K562 (cell line): Measurements from ENCODE around the gene TIFAB. TPM values are rescaled to one million over a fixed set of nuclear protein-coding genes. Genes with fewer than 3 reads are reported as not detected.

Experiments used
- ATAC-seq: fragments of 200-7000 bp; cut with Tn5 transposase; 3 replicates; pipeline ENCODE4 v1.9.1; 2020; ENCODE audit warnings: moderate library complexity
- BruUV-seq: library from RNA; stranded (reverse); fragments of 400-500 nt; replicated peaks from 2 replicates; lab custom pipeline; 2021; lab: Mats Ljungman, UMichigan
- CTCF ChIA-PET: fragments of 300-600 bp; formaldehyde crosslinking; extraction: SDS; loops from one replicate; lab custom pipeline; 2021; ENCODE audit warnings: low intra/inter-chr PET ratio; lab: Yijun Ruan, JAX
- POLR2A ChIA-PET: fragments of 300-600, 350-650 bp; sonication (Branson Sonifier 250); formaldehyde crosslinking; extraction: SDS; loops from one replicate; lab custom pipeline; 2021; ENCODE audit warnings: antibody characterized with exemption, inconsistent platforms; lab: Yijun Ruan, JAX
- DNase-seq, 4 experiments: peaks; one replicate each; pipeline versions ENCODE4 v3.0.0 to v3.0.0-alpha.2; 2011 to 2018; ENCODE audit warnings: low spot score in 3 of 4, mixed read lengths in 3 of 4; ENCODE audit errors: extremely low read depth in 1 of 4
- FAIRE-seq: peaks from 2 replicates; lab custom pipeline; 2011; peaks lifted over from hg19 to GRCh38; lab: Jason Lieb, UNC
- H2AFZ ChIP-seq: 2 replicates; pipeline ENCODE4 v1.6.0; 2011; ENCODE audit warnings: low read depth, low read length, control low read depth, inconsistent platforms
- H3K27ac ChIP-seq: fragments of 200-600 bp; 3 replicates; pipeline ENCODE4 v1.8.0; 2011; ENCODE audit warnings: low read depth, mild to moderate bottlenecking, control low read depth, inconsistent platforms, low read length, moderate library complexity, mixed read lengths; ENCODE audit errors: extremely low read depth
- H3K27me3 ChIP-seq, 2 experiments: fragments of 300-600 bp in 1 of 2; 2 replicates in 1 of 2; 3 replicates in 1 of 2; pipeline versions ENCODE4 v1.6.0 to v1.8.0; 2011; ENCODE audit warnings: inconsistent platforms in 2 of 2, low read length in 2 of 2, mild to moderate bottlenecking in 1 of 2, mixed read lengths in 1 of 2, moderate library complexity in 1 of 2; ENCODE audit not compliant: control insufficient read depth in 2 of 2, insufficient read depth in 2 of 2
- H3K36me3 ChIP-seq: fragments of 300-600 bp; 3 replicates; pipeline ENCODE4 v1.8.0; 2011; ENCODE audit warnings: mild to moderate bottlenecking, low read length, inconsistent platforms; ENCODE audit not compliant: control insufficient read depth, insufficient read depth
- H3K4me1 ChIP-seq, 2 experiments: fragments of 200-600 bp in 1 of 2; replicated peaks in 1 of 2; 2 replicates in 1 of 2; 3 replicates in 1 of 2; pipeline versions ENCODE4 v1.5.1 to v1.8.0; 2011; ENCODE audit warnings: inconsistent platforms in 2 of 2, low read length in 2 of 2, mild to moderate bottlenecking in 1 of 2, mixed read lengths in 1 of 2, moderate library complexity in 1 of 2; ENCODE audit not compliant: control insufficient read depth in 2 of 2, insufficient read depth in 2 of 2
- H3K4me2 ChIP-seq: 2 replicates; pipeline ENCODE4 v1.6.1; 2011; ENCODE audit warnings: low read length, control low read depth, inconsistent platforms, mixed read lengths; ENCODE audit not compliant: insufficient read depth
- H3K4me3 ChIP-seq: fragments of 200-600 bp; sonication (generic), shearing (Covaris generic); 2 replicates; pipeline ENCODE4 v1.5.1; 2016; ENCODE audit warnings: control low read depth, inconsistent platforms
- H3K79me2 ChIP-seq: fragments of 200-600 bp; 3 replicates; pipeline ENCODE4 v1.8.0; 2011; ENCODE audit warnings: low read length, inconsistent platforms; ENCODE audit not compliant: control insufficient read depth, insufficient read depth
- H3K9ac ChIP-seq, 2 experiments: 2 replicates each; pipeline versions ENCODE4 v1.6.0 to v1.6.1; 2011; ENCODE audit warnings: low read depth in 2 of 2, low read length in 2 of 2, control low read depth in 1 of 2, inconsistent platforms in 1 of 2, mild to moderate bottlenecking in 1 of 2, mixed read lengths in 1 of 2; ENCODE audit not compliant: insufficient read depth in 1 of 2
- H3K9me1 ChIP-seq: one replicate; pipeline ENCODE4 v1.6.0; 2011; ENCODE audit warnings: inconsistent platforms, mild to moderate bottlenecking, low read length, moderate library complexity; ENCODE audit not compliant: control insufficient read depth, insufficient read depth
- H3K9me3 ChIP-seq: replicated peaks from 2 replicates; pipeline ENCODE4 v1.5.1; 2011; ENCODE audit warnings: low read depth, low read length, inconsistent platforms; ENCODE audit not compliant: control insufficient read depth, insufficient read depth
- H4K20me1 ChIP-seq: replicated peaks from 2 replicates; pipeline ENCODE4 v1.6.1; 2011; ENCODE audit warnings: low read length, inconsistent platforms, mixed read lengths; ENCODE audit not compliant: control insufficient read depth, insufficient read depth
- FOXP1 ChIP-seq: sonication (generic); formaldehyde crosslinking; IDR thresholded peaks from 2 replicates; pipeline ENCODE4 v1.8.0; 2022; ENCODE audit warnings: mild to moderate bottlenecking, missing genetic modification reagents
- HDAC2 ChIP-seq: fragments of 450-650 bp; IDR thresholded peaks from 2 replicates; pipeline ENCODE4 v1.6.1; 2016; ENCODE audit warnings: mild to moderate bottlenecking
- NFE2L1 ChIP-seq: fragments of 450-650 bp; IDR thresholded peaks from 2 replicates; pipeline ENCODE4 v1.6.1; 2016; ENCODE audit warnings: missing genetic modification characterization, low read depth, mild to moderate bottlenecking, missing compliant biosample characterization, moderate library complexity, borderline replicate concordance
- PRPF4 ChIP-seq: fragments of 200-400 bp; formaldehyde crosslinking; IDR thresholded peaks from one replicate; pipeline ENCODE4 v1.6.1; 2017; ENCODE audit warnings: low read length, low read depth, mild to moderate bottlenecking; ENCODE audit not compliant: insufficient read depth, poor library complexity, severe bottlenecking
- SIRT6 ChIP-seq: IDR thresholded peaks from one replicate; pipeline ENCODE4 v1.6.1; 2012; ENCODE audit warnings: low read depth, mild to moderate bottlenecking, control low read depth, inconsistent platforms, low read length, moderate library complexity
- ZBTB40 ChIP-seq, 2 experiments: fragments of 450-650 bp in 1 of 2; sonication (generic) in 1 of 2; formaldehyde crosslinking in 1 of 2; IDR thresholded peaks; 2 replicates each; pipeline versions ENCODE4 v1.7.1 to v1.9.0; 2016 to 2022; ENCODE audit warnings: inconsistent platforms in 1 of 2, mild to moderate bottlenecking in 1 of 2, missing genetic modification reagents in 1 of 2
- ZNF583 ChIP-seq: fragments of 250-450 bp; sonication (Bioruptor Pico); IDR thresholded peaks from 2 replicates; pipeline ENCODE4 v1.4.0; 2020
- ZNF584 ChIP-seq: fragments of 200-800 bp; sonication (Bioruptor generic); IDR thresholded peaks from 2 replicates; pipeline ENCODE4 v1.6.1; 2016; ENCODE audit warnings: low read depth, mild to moderate bottlenecking, missing genetic modification characterization, missing compliant biosample characterization
- ZNF766 ChIP-seq: fragments of 200-800 bp; sonication (Bioruptor generic); conservative IDR thresholded peaks from 2 replicates; pipeline ENCODE4 v1.6.1; 2016; ENCODE audit warnings: missing genetic modification characterization, missing compliant biosample characterization
- ZNF780A ChIP-seq: fragments of 250-450 bp; sonication (Bioruptor Pico); IDR thresholded peaks from 2 replicates; pipeline ENCODE4 v1.5.0; 2021; ENCODE audit warnings: mild to moderate bottlenecking
- WGBS: fragments of 100-300 bp; shearing (Covaris generic); methylation state at CpG from one replicate; pipeline ENCODE4 v1.1.6; 2016; ENCODE audit warnings: low coverage, mixed read lengths; ENCODE audit not compliant: insufficient coverage; ENCODE audit errors: missing lambda C conversion rate; 5-methylcytosine and 5-hydroxymethylcytosine counted together
- in situ Hi-C: fragments of 300-500 bp; cut with MboI; formaldehyde crosslinking; loops from 4 replicates; pipeline ENCODE4 v1.15.0; 2018; ENCODE audit warnings: inconsistent platforms, mixed read lengths
- intact Hi-C: fragments of 100-400 bp; cut with micrococcal nuclease; formaldehyde crosslinking; loops from 2 replicates; pipeline ENCODE4 v1.14.2; 2022
- polyA plus RNA-seq, 8 experiments: library from polyadenylated mRNA; depleted of rRNA in 4 of 8; stranded (reverse) in 5 of 8; unstranded in 3 of 8; fragments of >200 nt; fragmentation: Nextera tagmentation in 2 of 8; fragmentation: Illumina TruSeq in 1 of 8; extraction: Ambion mirVana in 2 of 8; extraction: Trizol in 1 of 8; gene quantifications; 2 replicates each; pipeline versions ENCODE4 v1.2.1 to v1.2.3, GENCODE V29; 2011 to 2014; ENCODE audit warnings: inconsistent platforms in 1 of 8, missing spikeins in 1 of 8
- total RNA-seq, 7 experiments: library from RNA; depleted of rRNA in 6 of 7; stranded (reverse); fragments of >200 nt in 6 of 7; fragmentation: Illumina TruSeq in 2 of 7; extraction: Trizol in 2 of 7; gene quantifications; 2 replicates each; pipeline versions ENCODE4 v1.2.1 to v1.2.3, GENCODE V29; 2011 to 2021; ENCODE audit warnings: low replicate concordance in 1 of 7

TIFAB gene
- total and polyA plus RNA-seq, 9 of the 15 experiments (the other 6 are each of a cell fraction or from before 2014, with no cell fraction given): not detected

- FAIRE-seq: peak; percentile 80
- Histone ChIP-seq H3K4me3 (no peak overlapping the region), H4K20me1 (peaks cover 2% of the 10 kb centered on the region; the same call in 1 of the 2 replicates), H3K9ac (peak overlapping the region in 1 of 2 experiments; percentile 47; a peak in 1 of 4 replicates), H3K4me2 (peak overlapping the region; percentile 70), H3K36me3 (no peaks in the 10 kb centered on the region), H3K9me1 (no peaks in the 10 kb centered on the region), H3K9me3 (no peaks in the 10 kb centered on the region), H3K4me1 (peaks cover 4 to 15% of the 10 kb centered on the region in 2 experiments; a peak in 4 of 5 replicates), H3K79me2 (no peaks in the 10 kb centered on the region), H2AFZ (peak overlapping the region; percentile 87), H3K27me3 (peaks cover 0 to 12% of the 10 kb centered on the region in 2 experiments; a peak in 2 of 5 replicates), H3K27ac (no peak overlapping the region)
- intact Hi-C loops: loop anchor here (1.0 to 5.0 kb wide), 2 partner anchors 86 to 366 kb away; partner anchors contain the start of gene SLC25A48
- 28% methylated on average over 39 of the region's 43 CpGs for WGBS
- CTCF ChIA-PET: interaction anchor here (1.4 to 2.8 kb wide), 3 partner anchors 84 to 100 kb away, joined by 12 to 51 read pairs (median 14); no protein-coding TSS in a partner anchor
- in situ Hi-C loops: loop anchor here (5.0 to 10.0 kb wide), 2 partner anchors 86 to 258 kb away; no protein-coding TSS in a partner anchor
- DNase-seq: peak; percentile 81 to 89 (median 84)
- POLR2A ChIA-PET: interaction anchor here (0.6 to 3.4 kb wide), 8 partner anchors 10 to 369 kb away, joined by 3 to 28 read pairs (median 6); no protein-coding TSS in a partner anchor
- ATAC-seq: peak; percentile 94
- BruUV-seq: no TSS peak
- TF ChIP-seq ZNF584 (CRISPR knock-in tag): no peak
- no peak for TF ChIP-seq ZBTB40 (IDR thresholded peaks at IDR 0.05)
- no peak for TF ChIP-seq ZBTB40 (CRISPR knock-in tag; IDR thresholded peaks at IDR 0.05)
- TF ChIP-seq ZNF766 (CRISPR knock-in tag): no peak
- peak; percentile 64; the same call in 1 of the 2 replicates for TF ChIP-seq FOXP1 (CRISPR knock-in tag)
- no peak for TF ChIP-seq NFE2L1 (tag)
- no peak for TF ChIP-seq ZNF780A (CRISPR knock-in tag)
- TF ChIP-seq ZNF583 (CRISPR knock-in tag): no peak
- no peak for TF ChIP-seq HDAC2
- no peak for TF ChIP-seq SIRT6
- TF ChIP-seq PRPF4: no peak
Measured at GRCh38 chr5:135466178-135467050, 14.3 kb upstream of the TIFAB start.
